ENCODE data around the gene RBM3. TPM values are rescaled to one million over a fixed set of nuclear protein-coding genes. Genes with fewer than 3 reads are reported as not detected.

The RBM3 gene
- total and polyA plus RNA-seq, 2 of the 4 experiments (the other 2 are of a cell fraction), result 243 to 386 TPM

DNA sequence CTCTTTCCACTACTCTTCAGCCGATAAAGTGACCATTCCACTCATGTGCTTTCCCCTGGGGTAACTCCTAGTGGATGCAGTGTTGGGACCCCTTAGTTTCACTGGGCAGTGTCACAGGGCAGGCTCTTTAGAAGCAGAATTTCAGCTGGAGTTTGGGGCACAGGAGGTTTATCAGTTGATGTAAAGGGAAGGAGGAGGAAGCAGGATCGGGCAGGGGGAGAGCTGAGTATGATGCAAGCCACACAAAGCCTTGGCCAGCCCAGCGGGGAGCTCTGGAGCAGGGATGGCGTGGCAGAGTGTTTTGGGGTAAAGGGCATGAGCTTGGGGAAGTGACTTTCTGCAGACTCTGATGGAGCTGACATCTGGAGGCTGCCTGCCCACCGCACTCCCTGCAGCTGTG, 42.3 kb downstream of the RBM3 start:
- no peak overlapping the region for H2BK15ac ChIP-seq (ENCODE audit: low read depth, low read length)
- no peak overlapping the region for H3K23ac ChIP-seq (ENCODE audit: low read depth, low read length)
- H4K5ac ChIP-seq (ENCODE audit: low read depth, low read length), result no peak overlapping the region
- H4K8ac ChIP-seq (ENCODE audit: low read depth in 2 of 2, low read length in 2 of 2), result no peak overlapping the region
- no peaks in the 10 kb centered on the region for H3K9me3 ChIP-seq (ENCODE audit: control insufficient read depth, insufficient read depth, low read length)
- no peak overlapping the region for H3K4me3 ChIP-seq (ENCODE audit: insufficient read depth, low read depth, low read length)
- TF ChIP-seq RAD21 (IDR thresholded peaks at IDR 0.05; ENCODE audit: low read length), result no peak
- TF ChIP-seq RFX5 (IDR thresholded peaks at IDR 0.05; ENCODE audit: low read depth, low read length), result no peak
- H3K14ac ChIP-seq (replicated peaks; ENCODE audit: low read depth, low read length), result no peak overlapping the region
- CTCF ChIA-PET, result no interaction called here
- H3K27ac ChIP-seq (ENCODE audit: insufficient read depth, low read length), result no peak overlapping the region
- H3K56ac ChIP-seq (ENCODE audit: extremely low read depth, insufficient read depth, low read length), result no peak overlapping the region
- intact Hi-C loops (cut with micrococcal nuclease) (no loop called here), dilution Hi-C loops (cut with HindIII; ENCODE audit: low sequenced_read_pairs, unreplicated experiment) (no loop called here), in situ Hi-C loops (cut with MboI; ENCODE audit: low sequenced_read_pairs) (no loop called here)
- no peak overlapping the region for H4K91ac ChIP-seq (ENCODE audit: insufficient read depth, low read depth, low read length)
- no peaks in the 10 kb centered on the region for H3K27me3 ChIP-seq (ENCODE audit: control insufficient read depth, insufficient read depth, low read length)
- no peaks in the 10 kb centered on the region for H3K4me1 ChIP-seq (ENCODE audit: control insufficient read depth, insufficient read depth, low read length)
- H2BK20ac ChIP-seq (ENCODE audit: low read depth, low read length), result no peak overlapping the region
- no peak overlapping the region for H2BK120ac ChIP-seq (ENCODE audit: low read depth, low read length)
- DNase-seq, result no peak
- WGBS, 2 experiments (ENCODE audit: extremely low coverage in 2 of 2, insufficient read length in 1 of 2), result 34% methylated on average over 4 of the region's 5 CpGs; no CpG with 5 or more reads in 1 of the 2 experiments
- no peak overlapping the region for H2AK9ac ChIP-seq (replicated peaks; ENCODE audit: low read depth, low read length, poor library complexity)
- H3K4ac ChIP-seq (ENCODE audit: low read depth, low read length), result no peak overlapping the region
- POLR2A ChIA-PET (ENCODE audit: unreplicated experiment), result no interaction called here
- no peak overlapping the region for H2AK5ac ChIP-seq (ENCODE audit: low read depth, low read length)
- H3K36me3 ChIP-seq (ENCODE audit: control insufficient read depth, insufficient read depth, low read length), result no peaks in the 10 kb centered on the region
- no peak overlapping the region for H3K9ac ChIP-seq (ENCODE audit: low read depth, low read length)
- no peak overlapping the region for H2BK5ac ChIP-seq (ENCODE audit: low read depth, low read length, poor library complexity, severe bottlenecking)
- no peak overlapping the region for H3K18ac ChIP-seq (ENCODE audit: low read depth, low read length)
- H4K20me1 ChIP-seq (ENCODE audit: insufficient read depth, low read length), result no peaks in the 10 kb centered on the region
- H2AFZ ChIP-seq (replicated peaks; ENCODE audit: low read length, poor library complexity), result no peak overlapping the region
- no peaks in the 10 kb centered on the region for H3K9me1 ChIP-seq (ENCODE audit: insufficient read depth, low read length)
- ATAC-seq (ENCODE audit: low read depth), result no peak
- no peaks in the 10 kb centered on the region for H3K79me1 ChIP-seq (ENCODE audit: low read depth in 1 of 2, low read length in 2 of 2)
- BruUV-seq (replicated peaks), result no TSS peak
- no peak overlapping the region for H3K4me2 ChIP-seq (ENCODE audit: low read depth, low read length)

Data from IMR-90 (cell line).